Measurements from ENCODE around the gene APMAP. TPM values are rescaled to one million over a fixed set of nuclear protein-coding genes. Genes with fewer than 3 reads are reported as not detected.

The APMAP gene
- total and polyA plus RNA-seq, 2 of the 13 experiments (the other 11 are each of a cell fraction or from before 2014, with no cell fraction given) = 168 to 214 TPM

DNA sequence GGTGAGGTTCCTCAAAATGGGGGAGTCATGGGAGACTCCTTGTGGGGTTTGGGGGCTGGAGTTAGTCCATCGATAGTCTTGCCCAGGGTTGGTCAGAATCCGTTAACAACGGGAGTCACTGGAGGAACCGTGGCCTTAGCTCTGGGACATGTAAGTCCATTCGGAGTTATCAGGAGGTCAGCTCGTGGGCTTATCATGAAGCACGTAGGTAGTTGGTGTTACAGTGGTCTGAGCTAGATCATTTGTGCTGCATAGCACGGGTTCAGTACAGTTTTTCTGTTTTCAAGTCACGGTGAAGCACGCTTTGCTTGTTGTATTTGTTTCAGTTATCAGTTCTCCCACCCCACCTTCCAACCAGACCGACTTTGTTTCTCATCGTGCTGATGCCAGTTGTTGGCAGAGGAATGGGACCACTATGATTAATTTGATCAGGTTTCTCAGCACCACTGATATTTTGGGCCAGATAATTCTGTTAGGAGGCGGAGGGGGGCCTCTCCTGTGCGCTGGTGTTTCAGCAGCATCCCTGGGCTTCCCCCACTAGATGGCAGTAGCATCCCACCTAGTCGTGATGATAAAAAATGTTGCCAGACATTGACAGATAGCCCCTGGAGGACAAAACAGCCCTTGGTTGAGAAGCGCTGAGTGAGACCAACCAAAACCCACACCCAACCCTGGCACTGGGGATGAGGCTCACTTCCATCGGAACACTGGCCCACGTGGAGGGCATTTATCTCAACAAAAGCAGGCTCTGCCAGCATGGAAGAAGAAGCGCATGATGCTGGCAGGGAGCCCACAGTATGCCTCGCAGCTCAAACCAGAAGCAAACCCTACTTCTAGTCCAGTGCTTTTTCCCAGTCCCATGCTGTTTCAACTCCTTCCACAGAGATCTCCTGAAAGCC is 2.2 kb upstream of the APMAP start (continued):
- TF ChIP-seq TCF7L2 (IDR thresholded peaks at IDR 0.05; ENCODE audit: low read depth, low read length) (no peak), ZNF207 (IDR thresholded peaks at IDR 0.05; ENCODE audit: borderline replicate concordance) (no peak), ZSCAN25 (CRISPR knock-in tag; IDR thresholded peaks at IDR 0.05) (no peak), HNF4G (IDR thresholded peaks at IDR 0.05; ENCODE audit: borderline replicate concordance, low read depth, low read length) (no peak), HNF4G (CRISPR knock-in tag; IDR thresholded peaks at IDR 0.05; ENCODE audit: borderline replicate concordance, low read depth) (peak; percentile 37; the same call in 1 of the 2 replicates), ARNTL (CRISPR knock-in tag; IDR thresholded peaks at IDR 0.05) (no peak), ZNF629 (CRISPR knock-in tag; conservative IDR thresholded peaks at IDR 0.05) (no peak), ZNF552 (CRISPR knock-in tag; IDR thresholded peaks at IDR 0.05; ENCODE audit: borderline replicate concordance) (no peak), IRX3 (CRISPR knock-in tag; IDR thresholded peaks at IDR 0.05; ENCODE audit: borderline replicate concordance, low read depth) (no peak), TGIF2 (CRISPR knock-in tag; IDR thresholded peaks at IDR 0.05) (peak; percentile 62; the same call in 1 of the 2 replicates), KMT2B (CRISPR knock-in tag; IDR thresholded peaks at IDR 0.05) (no peak), FIP1L1 (IDR thresholded peaks at IDR 0.05; ENCODE audit: borderline replicate concordance, insufficient read depth, low read depth, low read length) (no peak)
- TF ChIP-seq, protein P1, sequence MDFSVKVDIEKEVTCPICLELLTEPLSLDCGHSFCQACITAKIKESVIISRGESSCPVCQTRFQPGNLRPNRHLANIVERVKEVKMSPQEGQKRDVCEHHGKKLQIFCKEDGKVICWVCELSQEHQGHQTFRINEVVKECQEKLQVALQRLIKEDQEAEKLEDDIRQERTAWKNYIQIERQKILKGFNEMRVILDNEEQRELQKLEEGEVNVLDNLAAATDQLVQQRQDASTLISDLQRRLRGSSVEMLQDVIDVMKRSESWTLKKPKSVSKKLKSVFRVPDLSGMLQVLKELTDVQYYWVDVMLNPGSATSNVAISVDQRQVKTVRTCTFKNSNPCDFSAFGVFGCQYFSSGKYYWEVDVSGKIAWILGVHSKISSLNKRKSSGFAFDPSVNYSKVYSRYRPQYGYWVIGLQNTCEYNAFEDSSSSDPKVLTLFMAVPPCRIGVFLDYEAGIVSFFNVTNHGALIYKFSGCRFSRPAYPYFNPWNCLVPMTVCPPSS (IDR thresholded peaks at IDR 0.05) = no peak
- TF ChIP-seq, protein P2, sequence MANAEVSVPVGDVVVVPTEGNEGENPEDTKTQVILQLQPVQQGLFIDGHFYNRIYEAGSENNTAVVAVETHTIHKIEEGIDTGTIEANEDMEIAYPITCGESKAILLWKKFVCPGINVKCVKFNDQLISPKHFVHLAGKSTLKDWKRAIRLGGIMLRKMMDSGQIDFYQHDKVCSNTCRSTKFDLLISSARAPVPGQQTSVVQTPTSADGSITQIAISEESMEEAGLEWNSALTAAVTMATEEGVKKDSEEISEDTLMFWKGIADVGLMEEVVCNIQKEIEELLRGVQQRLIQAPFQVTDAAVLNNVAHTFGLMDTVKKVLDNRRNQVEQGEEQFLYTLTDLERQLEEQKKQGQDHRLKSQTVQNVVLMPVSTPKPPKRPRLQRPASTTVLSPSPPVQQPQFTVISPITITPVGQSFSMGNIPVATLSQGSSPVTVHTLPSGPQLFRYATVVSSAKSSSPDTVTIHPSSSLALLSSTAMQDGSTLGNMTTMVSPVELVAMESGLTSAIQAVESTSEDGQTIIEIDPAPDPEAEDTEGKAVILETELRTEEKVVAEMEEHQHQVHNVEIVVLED (CRISPR knock-in tag; IDR thresholded peaks at IDR 0.05; ENCODE audit: borderline replicate concordance) = peak; percentile 46; the same call in 1 of the 2 replicates
- TF ChIP-seq, protein P3, sequence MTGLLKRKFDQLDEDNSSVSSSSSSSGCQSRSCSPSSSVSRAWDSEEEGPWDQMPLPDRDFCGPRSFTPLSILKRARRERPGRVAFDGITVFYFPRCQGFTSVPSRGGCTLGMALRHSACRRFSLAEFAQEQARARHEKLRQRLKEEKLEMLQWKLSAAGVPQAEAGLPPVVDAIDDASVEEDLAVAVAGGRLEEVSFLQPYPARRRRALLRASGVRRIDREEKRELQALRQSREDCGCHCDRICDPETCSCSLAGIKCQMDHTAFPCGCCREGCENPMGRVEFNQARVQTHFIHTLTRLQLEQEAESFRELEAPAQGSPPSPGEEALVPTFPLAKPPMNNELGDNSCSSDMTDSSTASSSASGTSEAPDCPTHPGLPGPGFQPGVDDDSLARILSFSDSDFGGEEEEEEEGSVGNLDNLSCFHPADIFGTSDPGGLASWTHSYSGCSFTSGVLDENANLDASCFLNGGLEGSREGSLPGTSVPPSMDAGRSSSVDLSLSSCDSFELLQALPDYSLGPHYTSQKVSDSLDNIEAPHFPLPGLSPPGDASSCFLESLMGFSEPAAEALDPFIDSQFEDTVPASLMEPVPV (CRISPR knock-in tag; IDR thresholded peaks at IDR 0.05) = no peak
- TF ChIP-seq, protein P4, sequence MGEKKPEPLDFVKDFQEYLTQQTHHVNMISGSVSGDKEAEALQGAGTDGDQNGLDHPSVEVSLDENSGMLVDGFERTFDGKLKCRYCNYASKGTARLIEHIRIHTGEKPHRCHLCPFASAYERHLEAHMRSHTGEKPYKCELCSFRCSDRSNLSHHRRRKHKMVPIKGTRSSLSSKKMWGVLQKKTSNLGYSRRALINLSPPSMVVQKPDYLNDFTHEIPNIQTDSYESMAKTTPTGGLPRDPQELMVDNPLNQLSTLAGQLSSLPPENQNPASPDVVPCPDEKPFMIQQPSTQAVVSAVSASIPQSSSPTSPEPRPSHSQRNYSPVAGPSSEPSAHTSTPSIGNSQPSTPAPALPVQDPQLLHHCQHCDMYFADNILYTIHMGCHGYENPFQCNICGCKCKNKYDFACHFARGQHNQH (CRISPR knock-in tag; IDR thresholded peaks at IDR 0.05) = no peak
- TF ChIP-seq, protein P5, sequence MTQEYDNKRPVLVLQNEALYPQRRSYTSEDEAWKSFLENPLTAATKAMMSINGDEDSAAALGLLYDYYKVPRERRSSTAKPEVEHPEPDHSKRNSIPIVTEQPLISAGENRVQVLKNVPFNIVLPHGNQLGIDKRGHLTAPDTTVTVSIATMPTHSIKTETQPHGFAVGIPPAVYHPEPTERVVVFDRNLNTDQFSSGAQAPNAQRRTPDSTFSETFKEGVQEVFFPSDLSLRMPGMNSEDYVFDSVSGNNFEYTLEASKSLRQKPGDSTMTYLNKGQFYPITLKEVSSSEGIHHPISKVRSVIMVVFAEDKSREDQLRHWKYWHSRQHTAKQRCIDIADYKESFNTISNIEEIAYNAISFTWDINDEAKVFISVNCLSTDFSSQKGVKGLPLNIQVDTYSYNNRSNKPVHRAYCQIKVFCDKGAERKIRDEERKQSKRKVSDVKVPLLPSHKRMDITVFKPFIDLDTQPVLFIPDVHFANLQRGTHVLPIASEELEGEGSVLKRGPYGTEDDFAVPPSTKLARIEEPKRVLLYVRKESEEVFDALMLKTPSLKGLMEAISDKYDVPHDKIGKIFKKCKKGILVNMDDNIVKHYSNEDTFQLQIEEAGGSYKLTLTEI (CRISPR knock-in tag; conservative IDR thresholded peaks at IDR 0.05) = no peak

All from HepG2 (cell line).